Right lung (tissue), 5 donors: ENCODE results near the gene SSBP4. TPM values are rescaled to one million over a fixed set of nuclear protein-coding genes. Genes with fewer than 3 reads are reported as not detected.
A peak's percentile ranks its signal among the peaks of the same experiment; 100 is the strongest.

Experiments
- DNase-seq, 2 donors: peaks; one replicate each; pipeline ENCODE4 v3.0.0-alpha.2; 2013
- polyA plus RNA-seq, 5 donors: library from polyadenylated mRNA; unstranded; fragments of 120-200 nt; gene quantifications; one replicate each; pipeline versions ENCODE4 v1.2.1 to v1.2.3, GENCODE V29; 2013; ENCODE audit warnings: inconsistent platforms in 1 of 5, low replicate concordance in 1 of 5; ENCODE audit not compliant: insufficient read length in 5 of 5, insufficient read depth in 1 of 5

Gene SSBP4
- polyA plus RNA-seq, 5 donors = 48.4 to 133 (median 73.2) TPM

GRCh38 chr19:18441804-18442788, 22.9 kb downstream of the SSBP4 start:
- DNase-seq = no peak

- no peak for DNase-seq
Measured at GRCh38 chr19:18442941-18443340, 23.7 kb downstream of the SSBP4 start.

GRCh38 chr19:18443406-18443805, 24.2 kb downstream of the SSBP4 start:
- DNase-seq = no peak

- DNase-seq = no peak
Measured at GRCh38 chr19:18443831-18444230, 24.6 kb downstream of the SSBP4 start.

- no peak for DNase-seq
Measured at GRCh38 chr19:18444513-18444912, 25.3 kb downstream of the SSBP4 start.

GRCh38 chr19:18445262-18445948, 26.2 kb downstream of the SSBP4 start:
- DNase-seq = no peak

- no peak for DNase-seq
Measured at GRCh38 chr19:18446145-18446810, 27.1 kb downstream of the SSBP4 start.

- no peak for DNase-seq
Measured at GRCh38 chr19:18446811-18447359, 27.7 kb downstream of the SSBP4 start.

GRCh38 chr19:18449552-18449951, 30.4 kb downstream of the SSBP4 start:
- DNase-seq = no peak

GRCh38 chr19:18450021-18450930, 31.1 kb downstream of the SSBP4 start:
- DNase-seq = no peak

GRCh38 chr19:18450931-18451836, 32.0 kb downstream of the SSBP4 start:
- peak; percentile 68 to 83 for DNase-seq

- no peak for DNase-seq
Measured at GRCh38 chr19:18452386-18452785, 33.2 kb downstream of the SSBP4 start.

- no peak for DNase-seq
Measured at GRCh38 chr19:18453269-18454024, 34.2 kb downstream of the SSBP4 start.

- DNase-seq = no peak
Measured at GRCh38 chr19:18456279-18456678, 37.1 kb downstream of the SSBP4 start.

GRCh38 chr19:18456974-18457373, 37.8 kb downstream of the SSBP4 start:
- no peak for DNase-seq

GRCh38 chr19:18457483-18458331, 38.5 kb downstream of the SSBP4 start:
- DNase-seq = no peak

GRCh38 chr19:18460900-18461299, 41.7 kb downstream of the SSBP4 start:
- DNase-seq = no peak

- DNase-seq = no peak
Measured at GRCh38 chr19:18461471-18461870, 42.3 kb downstream of the SSBP4 start.
